Panc1 (cell line): ENCODE data around the gene CTF1. TPM values are rescaled to one million over a fixed set of nuclear protein-coding genes. Genes with fewer than 3 reads are reported as not detected.

ENCODE experiments used
- ATAC-seq: fragments of 200-7000 bp; cut with Tn5 transposase; 2 replicates; pipeline ENCODE4 v1.9.1; 2020; ENCODE audit warnings: mild to moderate bottlenecking, moderate library complexity
- BruUV-seq: library from RNA; stranded (reverse); fragments of 400-500 nt; replicated peaks from 2 replicates; lab custom pipeline; 2021; lab: Mats Ljungman, UMichigan
- CTCF ChIA-PET: fragments of 300-600 bp; sonication (Branson Sonifier 250); formaldehyde crosslinking; loops from one replicate; lab custom pipeline; 2022; ENCODE audit warnings: antibody characterized with exemption; lab: Charles Lee
- POLR2A ChIA-PET: fragments of 300-600 bp; sonication (Branson Sonifier 250); formaldehyde crosslinking; loops from one replicate; lab custom pipeline; 2022; ENCODE audit warnings: antibody characterized with exemption; lab: Charles Lee
- DNase-seq: peaks from one replicate; pipeline ENCODE4 v3.0.0-alpha.2; 2010; ENCODE audit warnings: low read depth, low spot score
- H3K27ac ChIP-seq: 2 replicates; pipeline ENCODE4 v1.5.1; 2011; ENCODE audit warnings: mild to moderate bottlenecking, low read length, inconsistent platforms
- H3K27me3 ChIP-seq: fragments of 200-500 bp; sonication (Bioruptor generic); 2 replicates; pipeline ENCODE4 v1.6.0; 2014; ENCODE audit warnings: low read length, inconsistent platforms; ENCODE audit not compliant: control insufficient read depth, insufficient read depth
- H3K36me3 ChIP-seq: fragments of 200-500 bp; sonication (Bioruptor generic); 2 replicates; pipeline ENCODE4 v1.5.1; 2014; ENCODE audit warnings: inconsistent platforms, mild to moderate bottlenecking, low read length, moderate library complexity; ENCODE audit not compliant: control insufficient read depth, insufficient read depth
- H3K4me1 ChIP-seq: 2 replicates; pipeline ENCODE4 v1.5.1; 2011; ENCODE audit warnings: inconsistent platforms, mild to moderate bottlenecking, low read length, moderate library complexity; ENCODE audit not compliant: control insufficient read depth, insufficient read depth
- H3K4me3 ChIP-seq, 2 experiments: 2 replicates each; pipeline ENCODE4 v1.5.1; 2011 to 2012; ENCODE audit warnings: low read depth in 2 of 2, low read length in 2 of 2, mild to moderate bottlenecking in 2 of 2, inconsistent platforms in 1 of 2, moderate library complexity in 1 of 2
- H3K9me3 ChIP-seq: fragments of 200-500 bp; sonication (Bioruptor generic); 2 replicates; pipeline ENCODE4 v1.5.1; 2014; ENCODE audit warnings: low read depth, mild to moderate bottlenecking, inconsistent platforms, low read length, moderate library complexity; ENCODE audit not compliant: control insufficient read depth, insufficient read depth
- POLR2AphosphoS5 ChIP-seq: IDR thresholded peaks from 2 replicates; pipeline ENCODE4 v1.6.1; 2012; ENCODE audit warnings: mild to moderate bottlenecking, low read depth, low read length, moderate library complexity
- REST ChIP-seq, 2 experiments: IDR thresholded peaks; 2 replicates each; pipeline ENCODE4 v1.6.1; 2011 to 2012; ENCODE audit warnings: low read depth in 2 of 2, control low read depth in 1 of 2, low read length in 1 of 2, mild to moderate bottlenecking in 1 of 2, moderate library complexity in 1 of 2; ENCODE audit not compliant: insufficient read depth in 1 of 2
- SIN3A ChIP-seq: IDR thresholded peaks from 2 replicates; pipeline ENCODE4 v1.6.1; 2012; ENCODE audit warnings: low read depth, mild to moderate bottlenecking, low read length, moderate library complexity, borderline replicate concordance; ENCODE audit not compliant: insufficient read depth
- TCF7L2 ChIP-seq: IDR thresholded peaks from 2 replicates; pipeline ENCODE4 v1.6.1; 2011; ENCODE audit warnings: mild to moderate bottlenecking, low read depth, low read length, inconsistent platforms
- in situ Hi-C: cut with HindIII; loops from 2 replicates; pipeline ENCODE4 v1.10.0; 2016; ENCODE audit warnings: low sequenced_read_pairs, low pct_unique_long_range_greater_than_20kb
- intact Hi-C: fragments of 100-400 bp; cut with micrococcal nuclease; formaldehyde crosslinking; loops from one replicate; pipeline ENCODE4 v1.10.0; 2022; ENCODE audit not compliant: unreplicated experiment
- total RNA-seq: library from RNA; stranded (reverse); gene quantifications from one replicate; pipeline ENCODE4 v1.2.1, GENCODE V29; 2021; ENCODE audit not compliant: unreplicated experiment
- TF ChIP-seq, protein P1 (sequence below): fragments of 450-650 bp; IDR thresholded peaks from 2 replicates; pipeline ENCODE4 v1.5.1; 2017; ENCODE audit warnings: mild to moderate bottlenecking

CTF1 gene
- total RNA-seq, 1 experiment from 2014 or later, result 2.9 TPM

DNA sequence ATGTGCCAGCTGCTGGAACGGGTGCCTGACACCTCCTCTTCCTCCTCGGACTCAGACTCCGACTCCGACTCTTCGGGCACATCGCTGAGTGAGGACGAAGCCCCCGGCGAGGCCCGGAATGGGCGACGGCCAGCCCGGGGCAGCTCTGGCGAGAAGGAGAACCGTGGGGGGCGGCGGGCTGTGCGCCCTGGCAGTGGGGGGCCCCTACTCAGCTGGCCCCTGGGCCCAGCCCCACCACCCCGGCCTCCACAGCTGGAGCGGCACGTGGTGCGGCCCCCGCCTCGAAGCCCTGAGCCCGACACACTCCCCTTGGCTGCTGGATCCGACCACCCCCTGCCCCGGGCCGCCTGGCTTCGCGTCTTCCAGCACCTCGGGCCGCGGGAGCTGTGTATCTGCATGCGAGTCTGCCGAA, 33.8 kb downstream of the CTF1 start:
- no peak for ATAC-seq
- Histone ChIP-seq H3K4me3 (no peak overlapping the region), H3K4me1 (peaks cover 3% of the 10 kb centered on the region), H3K36me3 (no peaks in the 10 kb centered on the region), H3K27ac (no peak overlapping the region), H3K9me3 (no peaks in the 10 kb centered on the region), H3K27me3 (no peaks in the 10 kb centered on the region)
- DNase-seq, result no peak
- intact Hi-C loops, result no loop called here
- no TSS peak for BruUV-seq
- CTCF ChIA-PET, result no interaction called here
- POLR2A ChIA-PET, result no interaction called here
- in situ Hi-C loops, result no loop called here
- no peak for TF ChIP-seq REST (IDR thresholded peaks at IDR 0.05; ENCODE audit: insufficient read depth in 1 of 2, low read depth in 2 of 2, low read length in 1 of 2)
- TF ChIP-seq, protein P1, sequence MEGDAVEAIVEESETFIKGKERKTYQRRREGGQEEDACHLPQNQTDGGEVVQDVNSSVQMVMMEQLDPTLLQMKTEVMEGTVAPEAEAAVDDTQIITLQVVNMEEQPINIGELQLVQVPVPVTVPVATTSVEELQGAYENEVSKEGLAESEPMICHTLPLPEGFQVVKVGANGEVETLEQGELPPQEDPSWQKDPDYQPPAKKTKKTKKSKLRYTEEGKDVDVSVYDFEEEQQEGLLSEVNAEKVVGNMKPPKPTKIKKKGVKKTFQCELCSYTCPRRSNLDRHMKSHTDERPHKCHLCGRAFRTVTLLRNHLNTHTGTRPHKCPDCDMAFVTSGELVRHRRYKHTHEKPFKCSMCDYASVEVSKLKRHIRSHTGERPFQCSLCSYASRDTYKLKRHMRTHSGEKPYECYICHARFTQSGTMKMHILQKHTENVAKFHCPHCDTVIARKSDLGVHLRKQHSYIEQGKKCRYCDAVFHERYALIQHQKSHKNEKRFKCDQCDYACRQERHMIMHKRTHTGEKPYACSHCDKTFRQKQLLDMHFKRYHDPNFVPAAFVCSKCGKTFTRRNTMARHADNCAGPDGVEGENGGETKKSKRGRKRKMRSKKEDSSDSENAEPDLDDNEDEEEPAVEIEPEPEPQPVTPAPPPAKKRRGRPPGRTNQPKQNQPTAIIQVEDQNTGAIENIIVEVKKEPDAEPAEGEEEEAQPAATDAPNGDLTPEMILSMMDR, result no peak
- no peak for TF ChIP-seq POLR2AphosphoS5
- TF ChIP-seq TCF7L2, result no peak
- no peak for TF ChIP-seq SIN3A

- BruUV-seq, result no TSS peak
These were observed 34.7 kb downstream of the CTF1 start for GRCh38 chr16:30931068-30931650.

More at GRCh38 chr16:30931068-30931650, 34.7 kb downstream of the CTF1 start:
- ATAC-seq (no peak), DNase-seq (no peak)
- in situ Hi-C loops (no loop called here), intact Hi-C loops (no loop called here)
- Histone ChIP-seq H3K4me3 (no peak overlapping the region), H3K36me3 (no peaks in the 10 kb centered on the region), H3K9me3 (no peaks in the 10 kb centered on the region), H3K27me3 (no peaks in the 10 kb centered on the region), H3K27ac (no peak overlapping the region), H3K4me1 (no peaks in the 10 kb centered on the region)
- ChIA-PET CTCF (no interaction called here), POLR2A (no interaction called here)
- TF ChIP-seq POLR2AphosphoS5, result no peak
- no peak for TF ChIP-seq TCF7L2
- TF ChIP-seq, protein P1, result no peak
- TF ChIP-seq REST (IDR thresholded peaks at IDR 0.05; ENCODE audit: insufficient read depth in 1 of 2, low read depth in 2 of 2, low read length in 1 of 2), result no peak
- no peak for TF ChIP-seq SIN3A
